K562 (cell line): ENCODE data around the gene NELL1.

Source experiments
- CAMTA2 ChIP-seq: fragments of 250-450 bp; sonication (Bioruptor Pico); conservative IDR thresholded peaks from 2 replicates; pipeline ENCODE4 v1.5.1; 2022
- NFIC ChIP-seq: fragments of 450-650 bp; IDR thresholded peaks from 2 replicates; pipeline ENCODE4 v1.6.1; 2017; ENCODE audit warnings: mild to moderate bottlenecking, inconsistent platforms
- TAF15 ChIP-seq: fragments of 200-400 bp; formaldehyde crosslinking; IDR thresholded peaks from 2 replicates; pipeline ENCODE4 v1.6.1; 2017; ENCODE audit warnings: mild to moderate bottlenecking, low read depth, low read length, moderate library complexity
- TARDBP ChIP-seq: fragments of 450-650 bp; IDR thresholded peaks from 2 replicates; pipeline ENCODE4 v1.6.1; 2016
- TF ChIP-seq, protein P1 (sequence below), 2 experiments: fragments of 450-650 bp; formaldehyde crosslinking in 1 of 2; IDR thresholded peaks; 2 replicates each; pipeline versions ENCODE4 v1.4.0 to v1.6.1; 2014 to 2020; ENCODE audit warnings: mild to moderate bottlenecking in 2 of 2, borderline replicate concordance in 1 of 2, low read depth in 1 of 2

DNA sequence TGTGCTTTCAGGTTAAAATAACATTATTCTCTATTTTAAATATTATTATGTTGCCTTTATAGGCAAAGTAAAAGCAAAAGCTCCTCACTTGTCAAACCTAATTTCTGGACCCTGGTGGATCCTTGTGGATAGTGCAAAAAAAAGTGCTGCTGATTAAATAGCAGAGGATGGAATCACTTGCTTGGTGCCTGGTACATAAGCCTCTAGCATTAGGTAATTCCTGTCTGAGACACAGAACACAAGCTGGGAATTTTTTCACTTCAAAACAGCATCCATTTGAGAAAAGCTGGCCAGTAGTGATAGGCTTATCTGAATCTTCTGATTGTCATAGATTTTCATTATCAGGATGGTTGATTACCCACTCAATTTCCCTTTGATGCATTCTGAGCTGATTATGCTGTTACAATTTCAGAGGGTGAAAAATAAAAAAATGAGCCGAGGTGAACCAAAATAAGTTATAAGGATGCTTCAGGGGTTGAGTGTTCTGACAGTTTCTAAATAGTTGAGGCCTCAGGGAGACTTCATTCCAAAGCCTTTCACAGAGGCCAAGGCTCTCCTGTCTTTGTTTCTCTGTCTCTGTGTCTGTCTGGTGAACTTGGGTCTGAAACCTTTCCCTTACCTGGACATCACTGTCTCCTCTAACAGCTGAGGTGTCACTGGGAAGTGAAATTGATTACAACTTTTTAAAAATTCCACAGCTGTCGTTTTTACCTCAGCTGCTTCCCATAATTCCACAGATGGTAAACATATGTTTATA is 242.9 kb downstream of the NELL1 start:
- TF ChIP-seq, protein P1, sequence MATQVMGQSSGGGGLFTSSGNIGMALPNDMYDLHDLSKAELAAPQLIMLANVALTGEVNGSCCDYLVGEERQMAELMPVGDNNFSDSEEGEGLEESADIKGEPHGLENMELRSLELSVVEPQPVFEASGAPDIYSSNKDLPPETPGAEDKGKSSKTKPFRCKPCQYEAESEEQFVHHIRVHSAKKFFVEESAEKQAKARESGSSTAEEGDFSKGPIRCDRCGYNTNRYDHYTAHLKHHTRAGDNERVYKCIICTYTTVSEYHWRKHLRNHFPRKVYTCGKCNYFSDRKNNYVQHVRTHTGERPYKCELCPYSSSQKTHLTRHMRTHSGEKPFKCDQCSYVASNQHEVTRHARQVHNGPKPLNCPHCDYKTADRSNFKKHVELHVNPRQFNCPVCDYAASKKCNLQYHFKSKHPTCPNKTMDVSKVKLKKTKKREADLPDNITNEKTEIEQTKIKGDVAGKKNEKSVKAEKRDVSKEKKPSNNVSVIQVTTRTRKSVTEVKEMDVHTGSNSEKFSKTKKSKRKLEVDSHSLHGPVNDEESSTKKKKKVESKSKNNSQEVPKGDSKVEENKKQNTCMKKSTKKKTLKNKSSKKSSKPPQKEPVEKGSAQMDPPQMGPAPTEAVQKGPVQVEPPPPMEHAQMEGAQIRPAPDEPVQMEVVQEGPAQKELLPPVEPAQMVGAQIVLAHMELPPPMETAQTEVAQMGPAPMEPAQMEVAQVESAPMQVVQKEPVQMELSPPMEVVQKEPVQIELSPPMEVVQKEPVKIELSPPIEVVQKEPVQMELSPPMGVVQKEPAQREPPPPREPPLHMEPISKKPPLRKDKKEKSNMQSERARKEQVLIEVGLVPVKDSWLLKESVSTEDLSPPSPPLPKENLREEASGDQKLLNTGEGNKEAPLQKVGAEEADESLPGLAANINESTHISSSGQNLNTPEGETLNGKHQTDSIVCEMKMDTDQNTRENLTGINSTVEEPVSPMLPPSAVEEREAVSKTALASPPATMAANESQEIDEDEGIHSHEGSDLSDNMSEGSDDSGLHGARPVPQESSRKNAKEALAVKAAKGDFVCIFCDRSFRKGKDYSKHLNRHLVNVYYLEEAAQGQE (IDR thresholded peaks at IDR 0.05; ENCODE audit: borderline replicate concordance): no peak
- TF ChIP-seq, protein P1 (CRISPR knock-in tag; IDR thresholded peaks at IDR 0.05; ENCODE audit: low read depth): no peak
- TF ChIP-seq NFIC (no peak), TARDBP (no peak), TAF15 (no peak), CAMTA2 (CRISPR knock-in tag) (no peak)
